Cerebellar nuclear complex (tissue), 1 donor: Measurements from ENCODE around the gene KDM3A.

Experiments used
- DNase-seq, 2 experiments: peaks; one replicate each; lab custom pipeline; 2025; lab: John Stamatoyannopoulos, UW

Gene KDM3A, protein sequence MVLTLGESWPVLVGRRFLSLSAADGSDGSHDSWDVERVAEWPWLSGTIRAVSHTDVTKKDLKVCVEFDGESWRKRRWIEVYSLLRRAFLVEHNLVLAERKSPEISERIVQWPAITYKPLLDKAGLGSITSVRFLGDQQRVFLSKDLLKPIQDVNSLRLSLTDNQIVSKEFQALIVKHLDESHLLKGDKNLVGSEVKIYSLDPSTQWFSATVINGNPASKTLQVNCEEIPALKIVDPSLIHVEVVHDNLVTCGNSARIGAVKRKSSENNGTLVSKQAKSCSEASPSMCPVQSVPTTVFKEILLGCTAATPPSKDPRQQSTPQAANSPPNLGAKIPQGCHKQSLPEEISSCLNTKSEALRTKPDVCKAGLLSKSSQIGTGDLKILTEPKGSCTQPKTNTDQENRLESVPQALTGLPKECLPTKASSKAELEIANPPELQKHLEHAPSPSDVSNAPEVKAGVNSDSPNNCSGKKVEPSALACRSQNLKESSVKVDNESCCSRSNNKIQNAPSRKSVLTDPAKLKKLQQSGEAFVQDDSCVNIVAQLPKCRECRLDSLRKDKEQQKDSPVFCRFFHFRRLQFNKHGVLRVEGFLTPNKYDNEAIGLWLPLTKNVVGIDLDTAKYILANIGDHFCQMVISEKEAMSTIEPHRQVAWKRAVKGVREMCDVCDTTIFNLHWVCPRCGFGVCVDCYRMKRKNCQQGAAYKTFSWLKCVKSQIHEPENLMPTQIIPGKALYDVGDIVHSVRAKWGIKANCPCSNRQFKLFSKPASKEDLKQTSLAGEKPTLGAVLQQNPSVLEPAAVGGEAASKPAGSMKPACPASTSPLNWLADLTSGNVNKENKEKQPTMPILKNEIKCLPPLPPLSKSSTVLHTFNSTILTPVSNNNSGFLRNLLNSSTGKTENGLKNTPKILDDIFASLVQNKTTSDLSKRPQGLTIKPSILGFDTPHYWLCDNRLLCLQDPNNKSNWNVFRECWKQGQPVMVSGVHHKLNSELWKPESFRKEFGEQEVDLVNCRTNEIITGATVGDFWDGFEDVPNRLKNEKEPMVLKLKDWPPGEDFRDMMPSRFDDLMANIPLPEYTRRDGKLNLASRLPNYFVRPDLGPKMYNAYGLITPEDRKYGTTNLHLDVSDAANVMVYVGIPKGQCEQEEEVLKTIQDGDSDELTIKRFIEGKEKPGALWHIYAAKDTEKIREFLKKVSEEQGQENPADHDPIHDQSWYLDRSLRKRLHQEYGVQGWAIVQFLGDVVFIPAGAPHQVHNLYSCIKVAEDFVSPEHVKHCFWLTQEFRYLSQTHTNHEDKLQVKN (N-terminal part only)

DNA sequence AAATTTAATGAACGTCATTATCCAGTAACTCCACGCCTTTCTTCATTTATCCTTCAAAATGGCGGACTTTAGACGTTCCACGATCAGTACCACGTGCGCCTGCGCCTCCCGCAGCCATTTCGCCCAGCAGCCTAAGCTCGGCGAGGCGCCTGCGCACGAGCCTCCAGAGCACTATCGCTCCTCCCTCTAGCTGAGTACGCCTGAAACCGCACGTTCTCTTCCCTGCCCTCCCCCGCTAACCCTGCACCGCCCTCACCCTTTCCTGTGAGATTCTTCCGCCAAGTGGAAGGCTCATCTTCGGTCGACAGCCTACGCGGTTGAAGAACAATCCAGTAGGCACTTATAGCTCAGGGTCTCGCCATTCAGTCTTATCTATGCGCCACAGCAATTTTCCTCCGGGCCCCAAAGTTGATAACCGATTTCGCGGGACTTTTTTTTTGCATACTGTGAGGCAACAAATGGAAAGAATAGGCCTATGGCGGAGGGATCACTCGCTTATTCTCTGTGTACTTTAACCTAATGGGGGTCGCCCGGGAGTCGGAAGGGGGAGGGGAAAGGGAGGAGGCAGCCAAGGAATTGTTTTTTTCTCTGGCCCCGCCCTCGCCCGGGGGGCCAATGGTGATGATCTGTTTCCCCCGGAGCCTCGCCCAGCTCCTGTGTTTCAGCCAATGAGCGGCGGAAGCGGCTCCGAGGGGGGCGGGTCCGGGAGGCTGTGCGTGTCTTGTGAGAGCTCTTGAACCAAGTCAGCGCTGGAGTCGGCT, at the start of gene KDM3A:
TSS of gene KDM3A (plus strand) at position 741 of the 761 bp plus-strand sequence. CDS start 677 bp downstream, outside the sequence.
- peak; percentile 90 to 96 for DNase-seq

DNA sequence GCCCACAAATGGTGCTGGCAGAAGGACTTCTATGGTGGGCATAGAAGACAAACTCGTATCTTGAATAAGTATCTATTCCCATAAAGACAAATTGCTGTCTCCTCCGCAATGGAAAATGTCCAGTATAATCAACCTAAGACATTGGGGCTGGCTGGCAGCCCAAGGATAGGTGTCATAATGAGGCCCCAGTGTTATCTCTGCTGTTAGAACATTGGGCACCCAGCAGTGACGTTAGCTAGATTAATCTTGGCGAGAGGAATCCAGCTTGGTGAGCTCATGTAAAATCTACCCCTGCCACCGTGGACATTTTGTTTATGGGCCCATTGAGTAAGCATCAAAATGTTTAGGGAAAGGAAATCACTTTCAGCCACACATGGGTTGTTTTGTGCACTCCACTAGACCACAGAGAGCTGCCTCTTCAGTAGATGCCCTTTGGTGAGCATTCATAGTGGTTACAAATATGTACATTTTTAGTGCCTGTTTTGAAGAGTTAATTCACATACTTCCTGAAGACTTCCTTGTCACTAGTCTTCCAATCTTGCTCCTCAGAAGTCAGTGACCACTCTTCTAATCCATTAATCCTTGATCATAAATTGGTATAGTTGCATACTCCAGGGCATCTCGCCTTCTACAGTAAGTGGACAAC, 48.2 kb upstream of the KDM3A start:
- no peak for DNase-seq

DNA sequence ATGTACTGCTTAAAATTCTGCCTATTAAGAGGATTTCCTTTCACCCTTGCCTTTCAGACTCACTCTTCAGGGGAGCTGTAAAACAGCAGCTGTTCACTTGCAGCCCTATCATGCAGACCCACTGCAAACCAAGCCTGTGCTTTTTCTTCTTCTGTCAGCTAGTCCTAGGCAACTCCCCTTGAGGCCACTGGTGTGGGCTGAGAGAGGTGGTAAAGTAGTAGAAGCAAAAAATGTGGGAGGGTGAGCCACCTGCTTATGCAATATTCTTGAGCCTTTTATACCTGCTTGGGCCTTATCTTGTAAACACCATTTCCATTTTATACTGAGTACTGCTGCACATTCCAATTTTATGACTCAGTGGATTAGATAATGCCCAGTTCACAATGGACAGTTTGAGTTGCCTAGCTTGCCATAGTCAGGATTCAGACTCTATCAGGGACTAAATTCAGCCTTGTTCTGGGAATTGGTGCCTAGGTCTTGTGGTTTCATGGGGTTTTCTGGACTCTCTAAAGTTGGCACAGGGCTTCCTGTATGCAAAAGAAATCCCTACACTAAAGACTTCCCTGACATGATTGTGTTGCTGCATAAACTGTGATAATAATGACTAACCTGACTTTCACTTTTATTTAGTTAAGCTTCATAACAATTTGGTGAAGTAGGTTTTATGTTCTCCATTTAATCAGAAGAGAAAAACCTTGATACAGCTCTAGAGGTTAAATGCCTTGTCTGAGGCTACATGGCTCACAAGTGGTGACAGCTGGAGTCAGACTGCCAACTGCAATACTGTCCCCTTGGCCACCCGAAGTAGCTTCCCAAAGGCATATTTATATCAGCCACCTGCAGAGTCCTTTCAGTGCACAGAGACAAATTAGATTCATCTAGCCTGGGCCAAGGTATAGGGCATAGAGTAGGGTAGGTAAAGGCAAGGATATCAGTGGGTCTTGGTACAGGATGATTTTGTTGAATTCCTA, 47.4 kb upstream of the KDM3A start:
- DNase-seq, result no peak

DNA sequence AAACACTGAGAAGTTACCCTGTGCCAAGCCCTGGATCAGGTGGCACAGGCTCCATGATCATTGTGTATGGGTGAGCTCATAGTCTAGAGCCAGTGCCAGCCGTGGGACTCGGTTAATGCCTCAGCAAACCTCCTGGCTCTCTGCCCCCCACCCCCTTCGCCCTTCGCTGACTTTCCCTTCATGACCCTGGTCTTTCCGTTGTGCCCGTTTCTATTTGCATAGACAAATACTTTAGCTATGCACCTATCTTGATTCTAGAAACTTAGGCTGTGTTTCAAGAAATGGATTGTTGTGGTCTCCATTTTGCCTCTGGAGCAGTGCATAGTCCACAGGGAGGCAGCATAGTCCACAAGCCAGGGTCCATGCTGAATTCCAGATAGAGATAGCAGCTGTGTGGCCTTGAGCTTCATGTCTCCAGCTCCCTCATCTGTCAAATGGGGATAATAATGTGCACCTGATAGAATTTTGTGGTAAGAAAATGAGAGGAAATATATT, 44.8 kb upstream of the KDM3A start:
- no peak for DNase-seq

DNA sequence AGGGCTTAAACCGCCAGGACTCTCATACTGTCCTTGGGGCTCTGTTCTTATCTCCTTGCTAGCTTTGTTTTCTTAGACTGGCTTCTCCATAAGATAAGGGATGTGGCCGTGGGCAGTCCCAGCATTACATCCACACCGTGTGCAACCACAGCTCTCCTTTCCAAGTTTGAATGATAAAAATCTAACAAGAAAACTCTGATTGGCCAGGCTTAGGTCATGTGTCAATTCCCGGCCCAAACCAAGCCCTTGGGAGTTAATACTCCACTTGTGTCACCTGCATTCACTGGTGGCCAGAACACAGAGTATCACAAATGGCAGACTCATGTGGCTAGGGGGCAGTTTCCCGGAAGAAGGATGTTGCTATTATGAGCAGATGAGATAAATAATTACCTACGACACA, 43.2 kb upstream of the KDM3A start:
- no peak for DNase-seq

DNA sequence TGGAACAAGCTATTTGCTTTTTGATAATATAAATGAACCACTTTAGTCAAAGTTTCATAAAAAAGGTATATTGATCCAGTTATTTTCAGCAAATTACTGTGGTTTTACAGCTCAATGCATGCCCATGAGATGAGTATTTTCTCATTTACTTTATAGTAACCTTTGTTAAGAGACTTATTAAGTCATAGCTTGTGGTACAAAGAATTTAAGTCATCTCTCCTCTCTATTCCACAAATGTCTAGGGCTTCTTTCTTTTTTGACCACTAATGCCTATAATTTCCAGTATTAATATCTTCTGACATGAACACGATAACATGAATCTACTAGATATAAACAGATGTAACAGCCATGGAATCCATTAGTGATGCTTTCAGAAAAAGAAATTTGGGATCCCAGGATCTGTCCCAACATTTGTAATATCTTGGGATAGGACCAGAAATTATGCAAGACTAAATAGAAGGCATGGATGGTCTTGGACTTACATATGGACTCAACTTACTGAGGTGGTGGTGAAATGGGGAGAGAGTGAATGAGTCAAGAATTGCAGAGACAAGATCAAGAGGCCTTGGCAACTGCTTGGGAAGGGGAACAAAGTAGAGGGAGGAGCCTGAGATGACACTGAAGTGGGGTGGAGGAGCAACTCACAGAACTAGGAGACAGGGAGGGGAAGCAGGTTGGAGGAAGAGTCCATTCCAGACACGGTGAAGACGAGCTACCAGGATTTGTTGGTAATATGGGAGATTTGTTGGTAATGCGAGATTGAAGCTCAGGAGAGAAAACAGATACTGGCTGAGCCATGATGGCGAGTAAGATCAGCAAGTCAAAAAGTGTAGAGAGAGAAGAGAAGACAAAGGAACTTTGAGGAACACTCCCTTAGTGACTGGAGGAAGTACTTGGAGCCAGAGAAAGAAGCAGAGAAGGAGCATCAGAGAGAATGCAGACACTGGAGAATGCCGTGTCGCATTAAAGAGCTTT, 42.4 kb upstream of the KDM3A start:
- no peak for DNase-seq

DNA sequence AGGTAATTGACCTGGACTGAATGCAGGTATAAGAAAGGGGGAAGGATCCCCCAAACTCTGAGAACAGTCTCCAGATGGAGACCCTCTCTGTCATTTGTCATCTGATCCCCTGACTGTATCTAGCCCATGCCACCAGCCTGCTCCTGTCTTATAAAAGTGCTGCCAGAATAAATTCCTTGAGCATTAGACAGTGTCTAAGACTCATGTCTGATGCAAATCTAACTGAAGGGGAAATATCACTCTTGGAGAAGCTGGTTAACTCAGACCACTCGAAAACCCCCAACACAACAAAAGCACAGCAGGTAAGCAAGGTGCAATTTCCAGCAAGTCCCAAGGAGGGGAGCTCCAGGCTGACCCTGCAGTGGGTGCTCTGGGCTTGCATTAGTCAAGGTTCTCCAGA, 40.9 kb upstream of the KDM3A start:
- no peak for DNase-seq

DNA sequence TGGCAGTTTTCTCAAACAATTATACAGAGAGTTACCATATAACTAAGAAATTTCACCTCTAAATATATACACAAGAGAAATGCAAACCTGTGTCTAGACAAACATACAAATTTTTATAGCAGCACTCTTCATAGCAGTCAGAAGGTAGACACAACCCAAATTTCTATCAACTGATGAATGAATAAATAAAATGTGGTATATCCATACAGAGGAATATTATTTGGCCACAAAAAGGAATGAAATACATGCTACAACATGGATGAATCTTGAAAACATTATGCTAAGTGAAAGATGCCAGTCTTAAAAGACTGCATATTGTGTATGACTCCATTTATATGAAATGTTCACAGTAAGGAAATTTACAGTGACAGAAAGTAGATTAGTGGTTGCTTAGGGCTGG, 30.6 kb upstream of the KDM3A start:
- no peak for DNase-seq

DNA sequence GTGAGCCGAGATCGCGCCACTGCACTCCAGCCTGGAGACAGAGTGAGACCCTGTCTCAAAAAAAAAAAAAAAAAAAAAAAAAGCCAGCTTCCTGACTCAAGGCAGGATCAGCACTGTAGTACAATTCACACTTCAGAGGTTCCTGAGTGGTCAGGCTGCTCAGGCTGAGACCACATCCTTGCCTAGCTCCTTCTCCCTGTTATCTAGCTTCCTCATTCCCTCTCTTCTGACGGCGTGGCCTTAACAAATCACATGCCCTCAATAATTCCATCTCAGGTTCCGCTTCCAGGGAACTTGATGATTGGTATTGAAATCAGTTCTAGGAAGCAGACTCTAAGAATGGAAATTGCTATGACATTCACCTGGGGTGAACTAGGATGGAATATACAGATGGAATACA, 29.8 kb upstream of the KDM3A start:
- no peak for DNase-seq

DNA sequence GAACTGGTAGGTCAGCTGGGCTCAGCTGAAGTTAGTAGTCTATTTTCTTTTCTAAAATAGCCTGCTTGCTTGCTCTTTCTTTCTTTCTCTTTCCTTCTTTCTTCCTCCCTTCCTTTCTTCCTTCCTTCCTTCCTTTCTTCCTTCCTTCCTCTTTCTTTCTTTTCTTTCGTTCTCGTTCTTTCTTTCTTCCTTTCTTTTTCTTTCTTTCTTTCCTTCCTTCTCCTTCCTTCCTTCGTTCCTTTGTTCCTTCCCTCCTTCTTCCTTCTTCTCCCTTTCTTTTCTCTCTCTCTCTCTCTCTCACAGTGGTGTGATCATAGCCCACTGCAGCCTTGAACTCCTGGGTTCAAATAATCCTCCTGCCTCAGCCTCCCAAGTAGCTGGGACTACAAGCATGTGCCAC, 29.2 kb upstream of the KDM3A start:
- DNase-seq, result no peak

DNA sequence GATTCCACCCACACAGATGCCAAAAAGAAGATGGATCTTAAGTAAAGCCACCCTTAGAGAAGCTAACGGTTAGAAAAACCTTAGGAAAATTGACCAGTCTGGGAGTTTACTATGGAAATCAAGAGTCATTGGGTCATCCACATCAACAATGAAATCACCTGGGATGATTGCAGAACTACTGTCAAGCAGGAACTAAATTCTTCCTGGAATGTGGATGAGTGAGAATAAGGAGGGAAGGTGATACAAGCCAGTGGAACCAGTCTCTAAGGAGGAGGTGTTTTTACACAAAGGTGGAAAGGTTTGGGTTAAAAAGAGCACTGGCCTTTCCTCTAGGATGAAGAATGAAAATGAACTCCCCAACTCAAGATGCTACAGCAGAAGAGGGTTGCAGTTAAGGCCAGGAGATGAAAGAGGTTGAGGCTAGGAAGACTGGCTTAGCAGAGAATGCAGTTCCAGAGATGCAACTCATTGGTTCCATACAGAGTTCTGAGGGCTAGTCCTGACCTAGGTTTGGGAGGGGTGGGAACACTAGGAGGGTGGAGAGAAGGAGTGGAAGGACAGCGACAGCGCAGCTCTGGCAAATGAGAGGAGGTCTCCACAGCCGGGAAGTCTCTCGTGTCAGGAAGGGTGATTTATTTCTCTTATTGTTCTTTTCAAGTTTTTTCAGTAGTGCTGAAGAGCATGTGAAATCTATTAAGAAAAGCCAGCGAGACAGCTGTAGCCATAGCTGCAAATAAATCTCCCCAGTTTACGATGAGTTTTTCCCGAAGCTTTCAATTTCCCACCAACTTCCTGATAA, 27.7 kb upstream of the KDM3A start:
- DNase-seq, result no peak

DNA sequence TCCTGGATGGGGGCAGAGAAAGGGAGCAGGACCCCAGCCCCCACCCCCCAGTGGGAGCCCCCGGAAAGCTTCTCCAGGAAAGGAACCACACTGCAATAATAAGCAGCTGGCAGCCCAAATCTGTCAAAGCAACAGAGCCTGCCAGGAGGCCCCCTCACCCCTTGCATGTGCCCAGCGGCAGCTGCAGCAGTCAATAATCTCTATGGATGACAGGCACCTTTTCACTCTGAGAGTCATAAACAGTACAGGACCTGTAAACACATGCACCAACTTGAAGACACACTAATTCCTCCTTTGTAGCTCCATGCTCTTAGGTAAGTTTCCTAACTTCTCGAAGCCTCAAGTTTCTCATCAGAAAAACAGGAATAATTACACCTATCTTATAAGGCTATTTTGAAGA, 26.2 kb upstream of the KDM3A start:
- DNase-seq, result no peak

DNA sequence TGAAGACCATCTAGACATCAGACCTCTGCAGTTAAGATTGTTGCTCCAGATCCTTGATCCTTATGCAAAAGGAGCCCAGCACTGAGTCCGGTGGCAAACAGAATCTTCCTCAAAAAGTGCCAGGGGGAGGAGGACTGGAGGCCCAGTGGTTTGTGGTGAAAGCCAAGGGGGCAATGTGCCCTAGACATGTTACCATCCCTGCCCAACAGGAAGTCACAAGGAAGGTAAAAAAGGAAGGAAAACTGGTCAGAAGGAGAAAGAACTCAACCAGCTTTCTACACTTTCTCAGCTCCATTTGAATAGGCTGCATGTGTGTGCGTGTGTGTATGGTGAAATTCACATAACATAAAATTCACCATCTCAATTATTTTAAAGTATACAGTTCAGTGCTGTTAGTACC, 25.0 kb upstream of the KDM3A start:
- no peak for DNase-seq

DNA sequence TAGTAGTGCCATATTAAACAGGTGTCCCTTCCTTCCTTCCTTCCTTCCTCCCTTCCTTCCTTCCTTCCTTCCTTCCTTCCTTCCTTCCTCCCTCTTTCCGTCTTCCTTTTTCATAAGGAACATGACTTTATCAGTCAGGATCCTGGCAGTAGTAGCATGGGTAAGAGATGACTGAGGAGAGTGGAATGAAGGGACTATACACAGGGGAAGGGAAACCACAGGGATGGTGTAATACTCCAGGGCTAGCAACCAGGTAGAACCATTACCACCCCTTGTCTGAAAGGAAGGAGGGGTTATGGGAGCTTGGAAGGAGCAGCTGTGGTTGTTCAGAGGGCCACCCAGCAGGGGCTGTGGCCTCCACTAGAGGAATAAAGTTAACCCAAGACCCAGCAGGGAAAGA, 23.2 kb upstream of the KDM3A start:
- DNase-seq, result no peak

DNA sequence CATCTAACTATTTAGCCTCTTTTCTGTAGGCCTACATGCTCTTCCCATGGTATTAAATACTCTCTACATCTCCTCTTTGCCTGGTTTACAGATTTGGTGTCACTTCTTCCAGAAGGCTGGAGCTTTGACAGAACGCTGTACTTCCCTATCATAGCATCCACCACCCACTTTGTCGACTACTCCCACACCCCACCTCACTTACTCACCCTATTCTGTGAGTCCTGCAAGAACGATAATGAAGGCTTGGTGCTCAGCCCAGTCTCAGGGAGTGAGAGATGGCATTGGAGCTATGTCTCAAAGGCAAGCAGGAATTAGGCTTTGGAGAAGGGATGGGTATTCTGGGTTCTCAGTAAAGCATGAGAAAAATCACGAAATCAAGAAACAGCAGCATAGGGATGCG, 20.3 kb upstream of the KDM3A start:
- DNase-seq, result no peak

DNA sequence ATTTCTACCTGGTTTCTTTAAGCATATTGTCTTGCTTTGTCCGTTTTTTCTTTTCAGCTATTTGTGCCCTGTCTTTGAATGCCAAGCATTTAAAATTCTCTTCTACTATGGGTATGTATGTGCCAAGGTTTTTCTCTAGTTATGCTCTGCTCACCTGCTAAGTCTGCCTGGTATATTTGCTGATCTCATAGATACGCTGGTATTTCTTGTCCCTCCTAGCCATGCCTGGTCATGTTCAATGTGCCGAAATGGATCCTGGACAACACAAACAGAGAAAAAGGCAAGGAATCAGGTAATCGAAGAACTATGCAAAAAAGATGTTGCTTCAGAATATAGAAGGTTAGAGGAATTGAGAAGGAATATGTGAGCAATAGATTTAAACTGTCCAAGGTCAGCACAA, 14.9 kb upstream of the KDM3A start:
- DNase-seq, result no peak

DNA sequence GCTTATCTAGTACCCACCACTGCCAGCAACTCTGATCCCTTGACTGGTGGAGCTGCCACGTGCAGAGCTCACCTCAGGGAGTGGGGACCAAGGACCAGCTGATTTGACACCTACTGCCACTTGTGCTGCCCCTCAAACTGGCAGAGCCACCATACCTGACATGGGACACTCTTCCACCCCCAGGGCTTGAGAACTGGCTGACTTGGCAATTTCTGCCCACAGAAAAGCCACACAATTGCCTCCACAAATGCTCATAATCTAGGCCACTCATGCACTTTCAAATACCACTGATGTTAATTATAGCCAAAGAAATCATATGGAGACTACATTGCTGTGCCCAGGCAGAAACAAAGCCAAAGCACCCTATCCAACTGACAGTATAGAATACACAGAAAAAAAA, 11.8 kb upstream of the KDM3A start:
- no peak for DNase-seq

DNA sequence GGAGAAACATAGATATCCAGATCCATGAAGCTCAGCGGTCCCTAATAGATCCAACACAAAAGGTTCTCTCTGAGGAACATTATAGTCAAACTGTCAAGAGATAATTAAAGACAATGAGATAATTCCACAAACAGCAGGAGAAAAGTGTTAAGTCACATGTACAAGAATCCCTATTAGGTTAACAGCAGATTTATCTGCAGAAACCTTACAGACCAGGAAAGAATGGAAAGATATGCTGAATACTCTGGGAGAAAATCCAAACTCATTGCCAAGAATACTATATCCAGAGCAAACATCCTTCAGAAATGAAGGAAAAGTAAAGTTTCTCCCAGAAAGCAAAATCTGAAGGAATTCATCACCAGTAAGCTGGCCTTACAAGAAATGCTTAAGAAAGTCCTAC, 10.8 kb upstream of the KDM3A start:
- DNase-seq, result no peak
